Measurements from ENCODE around the gene LMO7. TPM values are rescaled to one million over a fixed set of nuclear protein-coding genes. Genes with fewer than 3 reads are reported as not detected.

LMO7 gene
- total RNA-seq, 1 donor from 2014 or later: 6.8 TPM

GRCh38 chr13:75633285-75633684, 2.8 kb upstream of the LMO7 start:
- H3K9ac ChIP-seq: no peak overlapping the region
- H3K27ac Mint-ChIP-seq: no peak overlapping the region

GRCh38 chr13:75635101-75635827, 866 bp upstream of the LMO7 start:
- peaks cover 58% of the 10 kb centered on the region for H3K27me3 ChIP-seq
- H3K4me3 Mint-ChIP-seq: peak overlapping the region; percentile 79
- H3K79me2 ChIP-seq (ENCODE audit: low read depth): no peaks in the 10 kb centered on the region
- H3K4me2 ChIP-seq: peak overlapping the region; percentile 74
- no peaks in the 10 kb centered on the region for H3K36me3 Mint-ChIP-seq
- H3K4me3 ChIP-seq: peak overlapping the region; percentile 54
- no peak overlapping the region for H3K27ac ChIP-seq
- H3F3A ChIP-seq (ENCODE audit: low read depth): peaks cover 4% of the 10 kb centered on the region
- H3K27me3 Mint-ChIP-seq (ENCODE audit: insufficient read depth, low read depth): peaks cover 29% of the 10 kb centered on the region
- peaks cover 3% of the 10 kb centered on the region for H4K20me1 ChIP-seq (ENCODE audit: low read depth)
- peak overlapping the region; percentile 83 for H2AFZ ChIP-seq (replicated peaks)
- no peak for TF ChIP-seq CTCF (IDR thresholded peaks at IDR 0.05)
- peak; percentile 73 for TF ChIP-seq EZH2 (IDR thresholded peaks at IDR 0.05)
- no peaks in the 10 kb centered on the region for H3K9me3 ChIP-seq (ENCODE audit: low read depth)
- H3K27ac Mint-ChIP-seq: no peak overlapping the region
- H3K36me3 ChIP-seq: no peaks in the 10 kb centered on the region
- peaks cover 5% of the 10 kb centered on the region for H3K4me1 Mint-ChIP-seq
- no peak for DNase-seq (ENCODE audit: low spot score)
- H3K4me1 ChIP-seq: peaks cover 14% of the 10 kb centered on the region
- H3K9ac ChIP-seq: no peak overlapping the region
- peaks cover 2% of the 10 kb centered on the region for H3K9me3 Mint-ChIP-seq

More at GRCh38 chr13:75633285-75633684, 2.8 kb upstream of the LMO7 start:
- Mint-ChIP-seq H3K27me3 (ENCODE audit: insufficient read depth, low read depth) (peaks cover 29% of the 10 kb centered on the region), H3K36me3 (no peaks in the 10 kb centered on the region), H3K9me3 (peaks cover 2% of the 10 kb centered on the region), H3K4me3 (peak overlapping the region; percentile 5), H3K4me1 (peaks cover 5% of the 10 kb centered on the region)
- DNase-seq (ENCODE audit: low spot score): no peak
- no peak overlapping the region for H3K4me3 ChIP-seq
- H3K27me3 ChIP-seq: peaks cover 43% of the 10 kb centered on the region
- H3K4me2 ChIP-seq: no peak overlapping the region
- H2AFZ ChIP-seq (replicated peaks): no peak overlapping the region
- TF ChIP-seq EZH2 (IDR thresholded peaks at IDR 0.05): no peak
- TF ChIP-seq CTCF (IDR thresholded peaks at IDR 0.05): no peak
- no peak for TF ChIP-seq EZH2phosphoT487 (IDR thresholded peaks at IDR 0.05)
- H3K27ac ChIP-seq: no peak overlapping the region
- H4K20me1 ChIP-seq (ENCODE audit: low read depth): peaks cover 3% of the 10 kb centered on the region
- peaks cover 4% of the 10 kb centered on the region for H3F3A ChIP-seq (ENCODE audit: low read depth)
- no peaks in the 10 kb centered on the region for H3K79me2 ChIP-seq (ENCODE audit: low read depth)
- no peaks in the 10 kb centered on the region for H3K9me3 ChIP-seq (ENCODE audit: low read depth)
- peaks cover 14% of the 10 kb centered on the region for H3K4me1 ChIP-seq
- no peaks in the 10 kb centered on the region for H3K36me3 ChIP-seq

- peaks cover 58% of the 10 kb centered on the region for H3K27me3 ChIP-seq
- H3K9me3 ChIP-seq (ENCODE audit: low read depth): no peaks in the 10 kb centered on the region
- H2AFZ ChIP-seq (replicated peaks): peak overlapping the region; percentile 83
- TF ChIP-seq CTCF (IDR thresholded peaks at IDR 0.05) (no peak), EZH2 (IDR thresholded peaks at IDR 0.05) (peak; percentile 70), EZH2phosphoT487 (IDR thresholded peaks at IDR 0.05) (peak; percentile 65)
- Mint-ChIP-seq H3K36me3 (no peaks in the 10 kb centered on the region), H3K4me3 (peak overlapping the region; percentile 82), H3K9me3 (peaks cover 2% of the 10 kb centered on the region), H3K27me3 (ENCODE audit: insufficient read depth, low read depth) (peaks cover 29% of the 10 kb centered on the region), H3K27ac (no peak overlapping the region), H3K4me1 (peaks cover 5% of the 10 kb centered on the region)
- peaks cover 3% of the 10 kb centered on the region for H4K20me1 ChIP-seq (ENCODE audit: low read depth)
- H3K4me1 ChIP-seq: peaks cover 14% of the 10 kb centered on the region
- H3K9ac ChIP-seq: no peak overlapping the region
- H3K4me3 ChIP-seq: peak overlapping the region; percentile 54
- no peaks in the 10 kb centered on the region for H3K79me2 ChIP-seq (ENCODE audit: low read depth)
- H3F3A ChIP-seq (ENCODE audit: low read depth): peaks cover 4% of the 10 kb centered on the region
- DNase-seq (ENCODE audit: low spot score): peak; percentile 61
- H3K27ac ChIP-seq: no peak overlapping the region
- H3K36me3 ChIP-seq: no peaks in the 10 kb centered on the region
- H3K4me2 ChIP-seq: peak overlapping the region; percentile 74
Observed at GRCh38 chr13:75636436-75637180, 478 bp downstream of the LMO7 start.
